Activated CD4-positive, alpha-beta T cell treated with anti-CD3 and anti-CD28 coated beads for 24 hours (primary cell): ENCODE results near the gene CLEC1B.
"Not testable (repeated sequence)": the region's sequence is repeated elsewhere in the genome, so short reads cannot be mapped to it uniquely, and the experiment has no call there.

Experiments
- DNase-seq, 2 donors: peaks; one replicate each; pipeline ENCODE4 v3.0.0-alpha.2; 2020; ENCODE audit warnings: low read depth in 2 of 2

The CLEC1B gene

GRCh38 chr12:9999016-9999415, at the start of gene CLEC1B:
Gene CLEC1B (minus strand): TSS chr12:9999121. CDS start chr12:9999100, 21 bp downstream.
- no peak for DNase-seq

GRCh38 chr12:10048526-10048925, 49.6 kb upstream of the CLEC1B start:
- DNase-seq, result no peak

GRCh38 chr12:10042167-10042566, 43.2 kb upstream of the CLEC1B start:
- no peak for DNase-seq

GRCh38 chr12:10033783-10034545, 35.0 kb upstream of the CLEC1B start:
- no peak for DNase-seq

GRCh38 chr12:10031771-10032175, 32.9 kb upstream of the CLEC1B start:
- no peak for DNase-seq

- DNase-seq, result no peak
Measured at GRCh38 chr12:10031321-10031720, 32.4 kb upstream of the CLEC1B start.

GRCh38 chr12:10030446-10030845, 31.5 kb upstream of the CLEC1B start, which contains the start of gene CLEC9A:
Gene CLEC9A (plus strand): TSS chr12:10030682. CDS start chr12:10052688, 22,006 bp downstream.
- no peak for DNase-seq

- no peak for DNase-seq
Measured at GRCh38 chr12:10027721-10028120, 28.8 kb upstream of the CLEC1B start.

GRCh38 chr12:10027311-10027710, 28.4 kb upstream of the CLEC1B start:
- DNase-seq, result no peak

- DNase-seq, result not testable (repeated sequence)
Measured at GRCh38 chr12:10026666-10027065, 27.7 kb upstream of the CLEC1B start.

- DNase-seq, result no peak
Measured at GRCh38 chr12:10025236-10025635, 26.3 kb upstream of the CLEC1B start.

- no peak for DNase-seq
Measured at GRCh38 chr12:10021342-10021741, 22.4 kb upstream of the CLEC1B start.

GRCh38 chr12:10018386-10018785, 19.5 kb upstream of the CLEC1B start:
- no peak for DNase-seq

GRCh38 chr12:10016881-10017280, 18.0 kb upstream of the CLEC1B start:
- no peak for DNase-seq

GRCh38 chr12:10015450-10015849, 16.5 kb upstream of the CLEC1B start:
- DNase-seq, result no peak

- DNase-seq, result no peak
Measured at GRCh38 chr12:10012630-10013330, 13.9 kb upstream of the CLEC1B start.

GRCh38 chr12:10001171-10001776, 2.4 kb upstream of the CLEC1B start:
- DNase-seq, result no peak

GRCh38 chr12:9992296-9992695, 6.6 kb downstream of the CLEC1B start:
- DNase-seq, result no peak

- DNase-seq, result no peak
Measured at GRCh38 chr12:9991876-9992275, 7.0 kb downstream of the CLEC1B start.

- no peak for DNase-seq
Measured at GRCh38 chr12:9980126-9980525, 18.8 kb downstream of the CLEC1B start.

GRCh38 chr12:9977916-9978315, 21.0 kb downstream of the CLEC1B start:
- DNase-seq, result no peak

- not testable (repeated sequence) for DNase-seq
Measured at GRCh38 chr12:9976626-9977025, 22.3 kb downstream of the CLEC1B start.

- DNase-seq, result no peak
Measured at GRCh38 chr12:9975614-9976013, 23.3 kb downstream of the CLEC1B start.
